H1 (cell line): ENCODE measurements around the gene GRID2. TPM values are rescaled to one million over a fixed set of nuclear protein-coding genes. Genes with fewer than 3 reads are reported as not detected.

ENCODE experiments used
- BACH1 ChIP-seq: IDR thresholded peaks from 2 replicates; pipeline ENCODE4 v1.6.1; 2012; ENCODE audit warnings: low read length, improper control_type of control experiment
- CHD7 ChIP-seq: fragments of 300-600 bp; sonication (generic); IDR thresholded peaks from 2 replicates; pipeline ENCODE4 v1.7.1; 2012; ENCODE audit warnings: low read length, moderate library complexity, mild to moderate bottlenecking, inconsistent platforms; ENCODE audit not compliant: insufficient replicate concordance
- CREB1 ChIP-seq: IDR thresholded peaks from 2 replicates; pipeline ENCODE4 v1.6.1; 2012; ENCODE audit warnings: inconsistent platforms
- EZH2 ChIP-seq: fragments of 200-600 bp; sonication (generic); IDR thresholded peaks from 2 replicates; pipeline ENCODE4 v1.7.1; 2012; ENCODE audit warnings: low read depth, mild to moderate bottlenecking, moderate library complexity, low read length, inconsistent platforms; ENCODE audit not compliant: severe bottlenecking
- NANOG ChIP-seq: IDR thresholded peaks from 2 replicates; pipeline ENCODE4 v1.6.1; 2011; ENCODE audit warnings: low read length, low read depth, mild to moderate bottlenecking, inconsistent platforms; ENCODE audit not compliant: insufficient read depth, poor library complexity, severe bottlenecking
- RNF2 ChIP-seq: fragments of 200-900, 300-1000 bp; sonication (generic); IDR thresholded peaks from 2 replicates; pipeline ENCODE4 v1.7.1; 2016; ENCODE audit warnings: borderline replicate concordance, low read depth, mild to moderate bottlenecking, antibody characterized with exemption, low read length; ENCODE audit not compliant: poor library complexity, severe bottlenecking; ENCODE audit errors: missing control alignments
- SUZ12 ChIP-seq: fragments of 200-600 bp; sonication (generic); IDR thresholded peaks from 2 replicates; pipeline ENCODE4 v1.6.1; 2012; ENCODE audit warnings: mild to moderate bottlenecking, inconsistent platforms, low read length, moderate library complexity, mixed read lengths
- TAF1 ChIP-seq: IDR thresholded peaks from 2 replicates; pipeline ENCODE4 v1.6.1; 2011; ENCODE audit warnings: mild to moderate bottlenecking, low read depth, low read length
- USF2 ChIP-seq: IDR thresholded peaks from 2 replicates; pipeline ENCODE4 v1.6.1; 2011; ENCODE audit warnings: low read length, improper control_type of control experiment
- ZNF274 ChIP-seq: IDR thresholded peaks from 2 replicates; pipeline ENCODE4 v1.7.0; 2012; ENCODE audit warnings: low read length, borderline replicate concordance; ENCODE audit errors: extremely low read depth
- polyA plus RNA-seq, 7 experiments: library from polyadenylated mRNA; depleted of rRNA in 3 of 7; stranded (reverse) in 5 of 7; unstranded in 2 of 7; fragments of >200 nt in 5 of 7; fragments of 200-250 nt in 2 of 7; gene quantifications; 1 replicate in 5 of 7; 2 replicates in 1 of 7; 4 replicates in 1 of 7; pipeline versions ENCODE4 v1.2.1 to v1.2.3, GENCODE V29; 2011 to 2013; ENCODE audit warnings: missing spikeins in 2 of 7, mixed read lengths in 2 of 7
- total RNA-seq: library from RNA; stranded (reverse); fragmentation: NEBNext Ultra II Directional; extraction: Animal tissue kit (Norgen Biotek cat#: 25700); gene quantifications from 2 replicates; pipeline ENCODE4 v1.2.1, GENCODE V29; 2021

GRID2 gene
- total and polyA plus RNA-seq, 2 of the 8 experiments (the other 6 are each of a cell fraction or from before 2014, with no cell fraction given) = 31.1 to 81.9 TPM

DNA sequence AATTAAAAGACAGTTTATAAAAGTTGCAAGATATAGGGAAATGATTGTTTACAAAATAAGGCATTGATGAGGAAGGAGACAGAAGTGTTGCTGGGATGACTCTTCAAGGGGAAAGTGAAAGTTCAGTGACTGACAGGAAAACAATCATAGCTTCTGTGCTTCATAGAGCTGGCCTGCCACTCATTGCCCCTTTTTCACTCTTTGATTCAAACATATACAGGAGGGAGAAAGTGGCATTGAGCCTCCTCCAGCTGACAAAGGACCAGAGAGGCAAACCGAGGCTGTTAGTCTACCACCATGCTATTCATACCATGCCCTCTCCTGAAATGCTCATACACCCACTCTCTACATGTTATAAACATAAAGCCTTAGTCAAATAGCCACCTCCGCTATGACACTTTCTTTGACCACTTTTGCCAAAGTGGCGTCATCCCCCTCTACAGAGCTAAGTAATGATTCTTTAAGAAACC, 1445.6 kb downstream of the GRID2 start (continued):
- TF ChIP-seq CHD7 (no peak), CREB1 (no peak), USF2 (no peak), ZNF274 (no peak), NANOG (no peak), BACH1 (no peak), RNF2 (no peak), TAF1 (no peak), EZH2 (no peak), SUZ12 (no peak)
